Panc1 (cell line): Measurements from ENCODE around the gene TTBK1. TPM values are rescaled to one million over a fixed set of nuclear protein-coding genes. Genes with fewer than 3 reads are reported as not detected.

ENCODE experiments used
- ATAC-seq: fragments of 200-7000 bp; cut with Tn5 transposase; 2 replicates; pipeline ENCODE4 v1.9.1; 2020; ENCODE audit warnings: mild to moderate bottlenecking, moderate library complexity
- BruUV-seq: library from RNA; stranded (reverse); fragments of 400-500 nt; replicated peaks from 2 replicates; lab custom pipeline; 2021; lab: Mats Ljungman, UMichigan
- CTCF ChIA-PET: fragments of 300-600 bp; sonication (Branson Sonifier 250); formaldehyde crosslinking; loops from one replicate; lab custom pipeline; 2022; ENCODE audit warnings: antibody characterized with exemption; lab: Charles Lee
- POLR2A ChIA-PET: fragments of 300-600 bp; sonication (Branson Sonifier 250); formaldehyde crosslinking; loops from one replicate; lab custom pipeline; 2022; ENCODE audit warnings: antibody characterized with exemption; lab: Charles Lee
- DNase-seq: peaks from one replicate; pipeline ENCODE4 v3.0.0-alpha.2; 2010; ENCODE audit warnings: low read depth, low spot score
- H3K27ac ChIP-seq: 2 replicates; pipeline ENCODE4 v1.5.1; 2011; ENCODE audit warnings: mild to moderate bottlenecking, low read length, inconsistent platforms
- H3K27me3 ChIP-seq: fragments of 200-500 bp; sonication (Bioruptor generic); 2 replicates; pipeline ENCODE4 v1.6.0; 2014; ENCODE audit warnings: low read length, inconsistent platforms; ENCODE audit not compliant: control insufficient read depth, insufficient read depth
- H3K36me3 ChIP-seq: fragments of 200-500 bp; sonication (Bioruptor generic); 2 replicates; pipeline ENCODE4 v1.5.1; 2014; ENCODE audit warnings: inconsistent platforms, mild to moderate bottlenecking, low read length, moderate library complexity; ENCODE audit not compliant: control insufficient read depth, insufficient read depth
- H3K4me1 ChIP-seq: 2 replicates; pipeline ENCODE4 v1.5.1; 2011; ENCODE audit warnings: inconsistent platforms, mild to moderate bottlenecking, low read length, moderate library complexity; ENCODE audit not compliant: control insufficient read depth, insufficient read depth
- H3K4me3 ChIP-seq, 2 experiments: 2 replicates each; pipeline ENCODE4 v1.5.1; 2011 to 2012; ENCODE audit warnings: low read depth in 2 of 2, low read length in 2 of 2, mild to moderate bottlenecking in 2 of 2, inconsistent platforms in 1 of 2, moderate library complexity in 1 of 2
- H3K9me3 ChIP-seq: fragments of 200-500 bp; sonication (Bioruptor generic); 2 replicates; pipeline ENCODE4 v1.5.1; 2014; ENCODE audit warnings: low read depth, mild to moderate bottlenecking, inconsistent platforms, low read length, moderate library complexity; ENCODE audit not compliant: control insufficient read depth, insufficient read depth
- POLR2AphosphoS5 ChIP-seq: IDR thresholded peaks from 2 replicates; pipeline ENCODE4 v1.6.1; 2012; ENCODE audit warnings: mild to moderate bottlenecking, low read depth, low read length, moderate library complexity
- SIN3A ChIP-seq: IDR thresholded peaks from 2 replicates; pipeline ENCODE4 v1.6.1; 2012; ENCODE audit warnings: low read depth, mild to moderate bottlenecking, low read length, moderate library complexity, borderline replicate concordance; ENCODE audit not compliant: insufficient read depth
- TCF7L2 ChIP-seq: IDR thresholded peaks from 2 replicates; pipeline ENCODE4 v1.6.1; 2011; ENCODE audit warnings: mild to moderate bottlenecking, low read depth, low read length, inconsistent platforms
- in situ Hi-C: cut with HindIII; loops from 2 replicates; pipeline ENCODE4 v1.10.0; 2016; ENCODE audit warnings: low sequenced_read_pairs, low pct_unique_long_range_greater_than_20kb
- intact Hi-C: fragments of 100-400 bp; cut with micrococcal nuclease; formaldehyde crosslinking; loops from one replicate; pipeline ENCODE4 v1.10.0; 2022; ENCODE audit not compliant: unreplicated experiment
- total RNA-seq: library from RNA; stranded (reverse); gene quantifications from one replicate; pipeline ENCODE4 v1.2.1, GENCODE V29; 2021; ENCODE audit not compliant: unreplicated experiment
- TF ChIP-seq, protein P1 (sequence below): fragments of 450-650 bp; IDR thresholded peaks from 2 replicates; pipeline ENCODE4 v1.5.1; 2017; ENCODE audit warnings: mild to moderate bottlenecking
- TF ChIP-seq, protein P2 (sequence below), 2 experiments: IDR thresholded peaks; 2 replicates each; pipeline ENCODE4 v1.6.1; 2011 to 2012; ENCODE audit warnings: low read depth in 2 of 2, control low read depth in 1 of 2, low read length in 1 of 2, mild to moderate bottlenecking in 1 of 2, moderate library complexity in 1 of 2; ENCODE audit not compliant: insufficient read depth in 1 of 2

Gene TTBK1
- total RNA-seq, 1 experiment from 2014 or later, result 0.10 TPM

DNA sequence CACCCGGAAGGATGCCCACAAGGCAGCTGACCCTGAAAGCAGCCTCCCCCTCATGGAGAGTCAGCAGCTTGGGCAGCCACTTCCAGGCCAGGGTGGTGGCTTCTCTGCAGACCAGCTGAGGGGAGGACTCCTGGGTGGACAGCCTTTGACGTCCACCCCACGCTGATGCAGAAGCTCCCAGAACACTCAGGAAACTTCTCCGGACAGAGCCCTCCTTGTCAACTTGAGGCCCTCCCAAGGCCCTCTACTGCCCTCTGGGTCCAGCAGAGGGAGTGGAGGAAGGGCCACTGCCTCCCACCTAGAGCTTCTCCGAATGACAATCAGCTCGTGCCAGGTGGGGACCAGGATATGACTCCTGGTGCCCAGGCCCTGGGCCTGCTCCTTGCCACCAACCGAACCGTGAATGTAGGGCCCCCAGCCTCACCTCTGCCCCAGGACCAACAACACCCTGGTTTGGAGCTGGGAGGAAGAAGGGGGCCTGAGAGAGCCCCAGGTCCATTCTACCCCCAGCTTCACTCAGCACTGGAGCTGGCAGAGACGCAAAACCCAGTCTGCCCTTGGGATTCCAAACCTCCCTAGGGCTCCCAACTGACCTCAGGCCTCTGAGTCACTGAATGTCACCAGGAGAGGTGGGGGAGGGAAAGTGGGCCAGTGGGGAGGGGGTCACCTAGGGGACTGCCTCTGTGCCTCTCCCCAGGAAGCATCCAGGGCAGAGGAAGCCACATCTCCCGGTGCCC lies 43.9 kb downstream of the TTBK1 start:
- H3K27me3 ChIP-seq, result no peaks in the 10 kb centered on the region; the same call in 1 of the 2 replicates
- DNase-seq (no peak), ATAC-seq (no peak)
- H3K4me3 ChIP-seq, result no peak overlapping the region
- no peak overlapping the region for H3K27ac ChIP-seq
- POLR2A ChIA-PET, result interaction anchor here (0.7 kb wide), 1 partner anchor 9 kb away, joined by 3 read pairs; no protein-coding TSS in a partner anchor
- H3K9me3 ChIP-seq, result no peaks in the 10 kb centered on the region
- TF ChIP-seq, protein P1, sequence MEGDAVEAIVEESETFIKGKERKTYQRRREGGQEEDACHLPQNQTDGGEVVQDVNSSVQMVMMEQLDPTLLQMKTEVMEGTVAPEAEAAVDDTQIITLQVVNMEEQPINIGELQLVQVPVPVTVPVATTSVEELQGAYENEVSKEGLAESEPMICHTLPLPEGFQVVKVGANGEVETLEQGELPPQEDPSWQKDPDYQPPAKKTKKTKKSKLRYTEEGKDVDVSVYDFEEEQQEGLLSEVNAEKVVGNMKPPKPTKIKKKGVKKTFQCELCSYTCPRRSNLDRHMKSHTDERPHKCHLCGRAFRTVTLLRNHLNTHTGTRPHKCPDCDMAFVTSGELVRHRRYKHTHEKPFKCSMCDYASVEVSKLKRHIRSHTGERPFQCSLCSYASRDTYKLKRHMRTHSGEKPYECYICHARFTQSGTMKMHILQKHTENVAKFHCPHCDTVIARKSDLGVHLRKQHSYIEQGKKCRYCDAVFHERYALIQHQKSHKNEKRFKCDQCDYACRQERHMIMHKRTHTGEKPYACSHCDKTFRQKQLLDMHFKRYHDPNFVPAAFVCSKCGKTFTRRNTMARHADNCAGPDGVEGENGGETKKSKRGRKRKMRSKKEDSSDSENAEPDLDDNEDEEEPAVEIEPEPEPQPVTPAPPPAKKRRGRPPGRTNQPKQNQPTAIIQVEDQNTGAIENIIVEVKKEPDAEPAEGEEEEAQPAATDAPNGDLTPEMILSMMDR, result no peak
- TF ChIP-seq TCF7L2 (no peak), POLR2AphosphoS5 (no peak), SIN3A (no peak)
- TF ChIP-seq, protein P2, sequence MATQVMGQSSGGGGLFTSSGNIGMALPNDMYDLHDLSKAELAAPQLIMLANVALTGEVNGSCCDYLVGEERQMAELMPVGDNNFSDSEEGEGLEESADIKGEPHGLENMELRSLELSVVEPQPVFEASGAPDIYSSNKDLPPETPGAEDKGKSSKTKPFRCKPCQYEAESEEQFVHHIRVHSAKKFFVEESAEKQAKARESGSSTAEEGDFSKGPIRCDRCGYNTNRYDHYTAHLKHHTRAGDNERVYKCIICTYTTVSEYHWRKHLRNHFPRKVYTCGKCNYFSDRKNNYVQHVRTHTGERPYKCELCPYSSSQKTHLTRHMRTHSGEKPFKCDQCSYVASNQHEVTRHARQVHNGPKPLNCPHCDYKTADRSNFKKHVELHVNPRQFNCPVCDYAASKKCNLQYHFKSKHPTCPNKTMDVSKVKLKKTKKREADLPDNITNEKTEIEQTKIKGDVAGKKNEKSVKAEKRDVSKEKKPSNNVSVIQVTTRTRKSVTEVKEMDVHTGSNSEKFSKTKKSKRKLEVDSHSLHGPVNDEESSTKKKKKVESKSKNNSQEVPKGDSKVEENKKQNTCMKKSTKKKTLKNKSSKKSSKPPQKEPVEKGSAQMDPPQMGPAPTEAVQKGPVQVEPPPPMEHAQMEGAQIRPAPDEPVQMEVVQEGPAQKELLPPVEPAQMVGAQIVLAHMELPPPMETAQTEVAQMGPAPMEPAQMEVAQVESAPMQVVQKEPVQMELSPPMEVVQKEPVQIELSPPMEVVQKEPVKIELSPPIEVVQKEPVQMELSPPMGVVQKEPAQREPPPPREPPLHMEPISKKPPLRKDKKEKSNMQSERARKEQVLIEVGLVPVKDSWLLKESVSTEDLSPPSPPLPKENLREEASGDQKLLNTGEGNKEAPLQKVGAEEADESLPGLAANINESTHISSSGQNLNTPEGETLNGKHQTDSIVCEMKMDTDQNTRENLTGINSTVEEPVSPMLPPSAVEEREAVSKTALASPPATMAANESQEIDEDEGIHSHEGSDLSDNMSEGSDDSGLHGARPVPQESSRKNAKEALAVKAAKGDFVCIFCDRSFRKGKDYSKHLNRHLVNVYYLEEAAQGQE (IDR thresholded peaks at IDR 0.05; ENCODE audit: insufficient read depth in 1 of 2, low read depth in 2 of 2, low read length in 1 of 2), result no peak
- no peaks in the 10 kb centered on the region for H3K36me3 ChIP-seq
- CTCF ChIA-PET, result no interaction called here
- no TSS peak for BruUV-seq
- no peaks in the 10 kb centered on the region; the same call in 1 of the 2 replicates for H3K4me1 ChIP-seq
- intact Hi-C loops, result no loop called here
- in situ Hi-C loops, result no loop called here

DNA sequence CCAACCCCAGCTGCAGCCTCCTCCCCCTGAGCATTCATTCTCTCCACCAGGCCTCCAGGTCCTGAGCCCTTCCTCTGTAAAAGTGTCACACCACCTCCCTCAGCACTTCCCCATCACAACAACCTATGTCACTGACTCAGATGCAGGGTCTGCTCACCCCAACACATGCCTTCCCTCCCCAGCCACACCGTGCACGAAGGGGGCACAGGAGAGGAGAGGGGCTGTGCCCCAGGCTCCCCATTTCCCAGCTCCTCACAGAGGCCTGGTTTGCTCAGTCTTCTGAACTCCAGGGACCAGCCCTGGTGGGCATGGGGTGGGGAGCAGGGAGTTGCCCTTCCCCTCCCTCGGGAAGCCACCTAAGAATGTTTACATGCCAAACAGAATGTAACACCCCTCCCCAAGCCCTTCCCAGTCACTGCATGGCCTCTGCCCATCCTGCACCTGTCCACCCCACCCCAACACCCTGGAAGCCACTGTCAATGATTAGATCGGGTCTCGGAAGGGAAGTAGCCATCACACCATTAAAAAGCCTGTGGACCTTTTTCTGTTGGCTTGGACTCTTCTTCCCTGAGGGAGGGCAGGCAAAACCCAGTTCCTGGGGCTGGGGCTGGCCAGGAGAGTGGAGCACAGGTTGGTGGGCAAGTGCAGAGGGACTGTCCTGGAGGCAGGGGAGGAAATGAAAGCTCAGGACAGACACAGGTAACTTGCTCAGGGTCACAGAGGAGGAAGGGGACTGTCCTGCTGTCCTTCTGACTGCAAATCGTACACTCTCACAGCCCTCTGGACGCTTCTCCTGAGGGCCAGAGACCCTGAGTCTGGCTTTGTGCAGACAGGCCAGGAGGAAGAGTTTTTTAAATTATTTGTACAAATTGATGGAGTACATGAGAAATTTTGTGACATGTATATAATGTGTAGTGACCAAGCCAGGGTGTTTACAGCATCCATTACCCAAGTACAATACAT lies 44.7 kb downstream of the TTBK1 start:
- no peaks in the 10 kb centered on the region; the same call in 1 of the 2 replicates for H3K4me1 ChIP-seq
- intact Hi-C loops (no loop called here), in situ Hi-C loops (no loop called here)
- ATAC-seq (no peak), DNase-seq (no peak)
- no peaks in the 10 kb centered on the region; the same call in 1 of the 2 replicates for H3K27me3 ChIP-seq
- no TSS peak for BruUV-seq
- H3K36me3 ChIP-seq, result no peaks in the 10 kb centered on the region
- CTCF ChIA-PET, result no interaction called here
- no peaks in the 10 kb centered on the region for H3K9me3 ChIP-seq
- TF ChIP-seq, protein P1, result no peak
- TF ChIP-seq POLR2AphosphoS5 (no peak), TCF7L2 (no peak), SIN3A (no peak)
- TF ChIP-seq, protein P2 (IDR thresholded peaks at IDR 0.05; ENCODE audit: insufficient read depth in 1 of 2, low read depth in 2 of 2, low read length in 1 of 2), result no peak
- H3K27ac ChIP-seq, result no peak overlapping the region
- no peak overlapping the region for H3K4me3 ChIP-seq
- POLR2A ChIA-PET, result interaction anchor here (0.7 kb wide), 1 partner anchor 9 kb away, joined by 3 read pairs; no protein-coding TSS in a partner anchor
